IgD-negative memory B cell (primary cell): ENCODE results near the gene DNASE1L1. TPM values are rescaled to one million over a fixed set of nuclear protein-coding genes. Genes with fewer than 3 reads are reported as not detected.
A peak's percentile ranks its signal among the peaks of the same experiment; 100 is the strongest.

Source experiments
- H3K27ac Mint-ChIP-seq, 3 donors: one replicate each; pipeline ENCODE4 v1.8.0; 2020 to 2022; ENCODE audit warnings: mild to moderate bottlenecking in 3 of 3, mixed read lengths in 3 of 3, moderate library complexity in 1 of 3
- H3K27me3 Mint-ChIP-seq: one replicate; pipeline ENCODE4 v1.8.0; 2021; ENCODE audit warnings: mixed read lengths
- H3K36me3 Mint-ChIP-seq: one replicate; pipeline ENCODE4 v1.8.0; 2020; ENCODE audit warnings: mild to moderate bottlenecking, mixed read lengths
- H3K4me1 Mint-ChIP-seq, 3 donors: one replicate each; pipeline ENCODE4 v1.8.0; 2020 to 2022; ENCODE audit warnings: mixed read lengths in 3 of 3, mild to moderate bottlenecking in 1 of 3
- H3K4me3 Mint-ChIP-seq, 4 donors: one replicate each; pipeline ENCODE4 v1.8.0; 2020 to 2022; ENCODE audit warnings: mild to moderate bottlenecking in 4 of 4, mixed read lengths in 4 of 4, moderate library complexity in 3 of 4
- H3K9me3 Mint-ChIP-seq, 3 donors: one replicate each; pipeline ENCODE4 v1.8.0; 2020 to 2021; ENCODE audit warnings: mixed read lengths in 3 of 3, mild to moderate bottlenecking in 1 of 3
- polyA plus RNA-seq: library from polyadenylated mRNA; unstranded; fragments of 300-500 nt; fragmentation: Illumina TruSeq; gene quantifications from one replicate; pipeline ENCODE4 v1.2.3, GENCODE V29; 2021

The DNASE1L1 gene
- polyA plus RNA-seq, 1 donor from 2014 or later, result 29.4 TPM

GRCh38 chrX:154374313-154375155, 34.5 kb downstream of the DNASE1L1 start, which contains the start of gene FLNA:
Gene FLNA (minus strand): TSS chrX:154374634. CDS start chrX:154371245, 3,389 bp downstream.
- H3K27me3 Mint-ChIP-seq, result no peaks in the 10 kb centered on the region
- H3K4me3 Mint-ChIP-seq, result peak within 1 kb of the TSS; percentile 52 to 93 (median 82)
- peaks cover 0 to 2% (median 0%) of the 10 kb centered on the region in 3 donors for H3K9me3 Mint-ChIP-seq
- H3K36me3 Mint-ChIP-seq, result no peaks in the 10 kb centered on the region
- peak within 1 kb of the TSS; percentile 39 to 99 (median 44) for H3K27ac Mint-ChIP-seq
- peaks cover 9 to 14% (median 11%) of the 10 kb centered on the region in 3 donors for H3K4me1 Mint-ChIP-seq

GRCh38 chrX:154373340-154374306, 35.4 kb downstream of the DNASE1L1 start:
- peak overlapping the region; percentile 52 to 93 (median 82) for H3K4me3 Mint-ChIP-seq
- peak overlapping the region; percentile 39 to 99 (median 44) for H3K27ac Mint-ChIP-seq
- peaks cover 9 to 11% (median 11%) of the 10 kb centered on the region in 3 donors for H3K4me1 Mint-ChIP-seq

DNA sequence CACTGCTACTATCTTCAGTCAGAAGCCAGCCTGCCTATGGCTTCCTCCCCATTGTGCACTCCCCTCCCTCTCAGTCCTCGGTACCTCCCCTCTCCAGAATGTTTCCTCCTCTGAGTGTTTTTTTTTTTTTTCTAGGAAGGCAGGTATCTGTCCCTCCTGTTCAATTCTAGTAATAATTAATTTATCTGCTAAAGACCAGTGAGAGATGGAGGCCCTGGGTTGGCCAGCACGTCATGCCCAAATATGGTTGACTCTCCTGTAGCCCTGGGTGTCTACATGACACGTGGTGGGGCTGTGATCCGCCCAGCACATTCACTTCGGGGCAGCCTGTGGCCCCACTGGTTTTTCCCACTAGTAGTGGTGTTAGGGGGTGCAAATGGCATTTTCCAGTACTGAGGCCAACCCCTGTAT, 36.4 kb downstream of the DNASE1L1 start:
- H3K9me3 Mint-ChIP-seq, result peaks cover 0 to 2% (median 0%) of the 10 kb centered on the region in 3 donors
- H3K4me3 Mint-ChIP-seq, result peak overlapping the region; percentile 72 to 93 (median 86)
- H3K27me3 Mint-ChIP-seq, result no peaks in the 10 kb centered on the region
- H3K36me3 Mint-ChIP-seq, result no peaks in the 10 kb centered on the region
- H3K27ac Mint-ChIP-seq, result peak overlapping the region; percentile 44 to 99 (median 93)
- peaks cover 10 to 15% (median 12%) of the 10 kb centered on the region in 3 donors for H3K4me1 Mint-ChIP-seq

More at GRCh38 chrX:154373340-154374306, 35.4 kb downstream of the DNASE1L1 start:
- Mint-ChIP-seq H3K36me3 (no peaks in the 10 kb centered on the region), H3K9me3 (peaks cover 0 to 2% (median 0%) of the 10 kb centered on the region in 3 donors), H3K27me3 (no peaks in the 10 kb centered on the region)

DNA sequence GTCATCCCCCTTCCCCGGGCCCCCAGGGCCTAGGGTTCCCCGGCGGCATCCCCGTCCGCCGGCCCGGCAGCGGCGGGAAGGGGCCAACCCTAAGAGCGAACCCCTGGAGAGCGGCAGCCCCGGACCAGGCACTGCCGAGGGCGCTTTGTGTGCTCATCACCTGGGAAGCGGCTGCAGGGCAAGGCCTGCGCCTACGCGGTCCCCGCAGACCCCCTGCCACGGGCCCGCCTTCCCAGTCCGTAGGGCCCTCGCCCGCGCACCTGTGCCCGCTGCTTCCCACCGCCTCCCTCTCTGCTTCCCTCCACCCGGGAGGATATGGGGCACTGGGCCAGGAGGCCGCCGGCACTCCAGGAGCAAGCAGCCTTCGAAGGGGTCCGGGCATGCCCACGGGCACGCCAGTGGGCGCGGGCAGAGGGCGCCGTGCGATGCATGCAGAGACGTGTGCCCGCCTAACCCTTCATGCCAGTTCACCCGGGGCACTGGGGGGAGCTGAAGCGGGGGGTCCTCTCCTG, 37.2 kb downstream of the DNASE1L1 start:
- no peaks in the 10 kb centered on the region for H3K27me3 Mint-ChIP-seq
- H3K36me3 Mint-ChIP-seq, result no peaks in the 10 kb centered on the region
- H3K9me3 Mint-ChIP-seq, result no peaks in the 10 kb centered on the region
- H3K4me3 Mint-ChIP-seq, result peak overlapping the region; percentile 77 to 99 (median 89)
- peak overlapping the region; percentile 44 to 99 (median 93) for H3K27ac Mint-ChIP-seq
- H3K4me1 Mint-ChIP-seq, result peaks cover 10 to 15% (median 12%) of the 10 kb centered on the region in 3 donors

DNA sequence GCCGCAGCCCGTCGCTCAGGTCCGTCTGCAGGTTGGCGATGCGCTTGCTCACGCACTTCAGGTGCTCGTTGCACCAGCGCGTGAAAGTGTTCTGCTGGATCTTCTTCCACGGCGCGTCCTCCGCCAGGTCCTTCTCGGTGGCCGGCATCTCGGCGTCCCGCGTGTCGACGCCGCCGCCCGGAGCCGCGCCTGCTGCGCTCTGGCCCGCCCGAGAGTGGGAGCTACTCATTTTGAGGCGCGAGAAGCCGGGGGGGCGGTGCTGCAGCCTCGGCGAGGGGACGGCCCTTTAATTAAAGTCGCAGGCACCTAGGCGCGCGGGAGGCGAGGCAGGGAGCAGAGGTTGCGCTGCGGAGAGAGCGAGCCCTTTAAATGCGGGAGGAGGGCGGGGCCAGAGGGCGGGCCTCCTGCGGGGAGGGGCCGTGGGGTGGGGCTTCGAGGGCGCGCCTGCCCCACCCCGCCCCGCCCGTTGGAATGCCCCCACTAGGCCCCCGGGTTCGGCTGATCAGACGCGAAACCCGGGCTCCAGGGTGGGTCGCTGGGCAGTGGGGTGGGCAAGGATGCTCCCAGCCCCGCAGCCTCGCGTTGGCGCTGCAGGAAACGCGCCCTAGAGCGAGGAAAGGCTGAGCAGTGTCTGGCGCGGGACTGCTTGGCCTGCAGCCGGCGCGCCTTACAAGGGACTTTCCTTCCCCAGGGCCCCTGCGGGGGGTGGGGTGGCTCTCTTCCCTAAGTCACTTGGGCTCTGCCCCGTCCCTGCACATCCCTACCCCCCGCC, 37.9 kb downstream of the DNASE1L1 start:
- H3K9me3 Mint-ChIP-seq, result no peaks in the 10 kb centered on the region
- no peaks in the 10 kb centered on the region for H3K36me3 Mint-ChIP-seq

DNA sequence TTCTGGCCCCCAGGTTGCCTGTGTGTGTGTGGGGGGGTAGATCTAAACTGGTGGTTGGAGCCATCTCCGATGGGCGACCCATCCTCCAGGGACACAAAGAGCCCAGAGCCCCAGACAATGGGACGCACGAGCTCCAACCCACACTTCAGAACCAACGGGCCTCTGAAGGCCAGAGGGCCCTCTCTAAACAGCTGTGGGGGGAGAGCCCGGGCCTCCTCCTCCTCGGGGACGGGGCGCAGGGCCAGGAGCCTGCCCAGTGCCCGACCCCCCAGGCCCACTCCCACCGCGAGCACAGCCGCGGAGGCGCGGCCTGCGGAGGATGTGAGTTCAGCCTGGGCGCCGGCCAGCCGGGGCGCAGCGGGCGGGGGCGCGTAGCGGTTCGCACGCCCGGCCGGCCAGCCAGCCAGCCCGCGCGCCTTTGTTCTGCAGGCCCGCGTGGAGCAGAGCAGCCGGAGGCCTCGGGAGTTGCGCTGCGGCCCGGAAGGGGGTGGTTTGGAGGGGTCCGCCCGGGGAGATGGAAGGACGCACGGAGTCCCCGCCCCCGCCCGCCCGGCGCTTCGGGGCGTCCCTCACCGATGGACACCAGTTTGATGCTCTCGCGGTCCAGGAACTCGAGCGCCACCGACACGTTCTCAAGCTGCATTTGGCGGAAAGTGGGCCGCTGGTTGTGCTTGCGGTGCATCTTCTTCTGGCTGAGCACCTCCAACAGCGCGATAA, 38.6 kb downstream of the DNASE1L1 start:
- H3K9me3 Mint-ChIP-seq, result no peaks in the 10 kb centered on the region
- H3K4me1 Mint-ChIP-seq, result peaks cover 10 to 15% (median 13%) of the 10 kb centered on the region in 3 donors
- no peaks in the 10 kb centered on the region for H3K36me3 Mint-ChIP-seq
- H3K27ac Mint-ChIP-seq, result peak overlapping the region; percentile 94 to 99 (median 94)
- peak overlapping the region; percentile 92 to 99 (median 98) for H3K4me3 Mint-ChIP-seq
- H3K27me3 Mint-ChIP-seq, result no peaks in the 10 kb centered on the region

More for the DNA sequence above, 37.9 kb downstream of the DNASE1L1 start:
- no peaks in the 10 kb centered on the region for H3K27me3 Mint-ChIP-seq
- H3K4me3 Mint-ChIP-seq, result peak overlapping the region; percentile 84 to 99 (median 94)
- H3K4me1 Mint-ChIP-seq, result peaks cover 10 to 15% (median 12%) of the 10 kb centered on the region in 3 donors
- peak overlapping the region; percentile 74 to 99 (median 84) for H3K27ac Mint-ChIP-seq

GRCh38 chrX:154369449-154370299, 39.4 kb downstream of the DNASE1L1 start:
- Mint-ChIP-seq H3K27ac (peak overlapping the region; percentile 94 to 99 (median 94)), H3K36me3 (no peaks in the 10 kb centered on the region), H3K4me1 (peaks cover 10 to 15% (median 13%) of the 10 kb centered on the region in 3 donors), H3K4me3 (peak overlapping the region; percentile 92 to 99 (median 98)), H3K27me3 (no peaks in the 10 kb centered on the region), H3K9me3 (no peaks in the 10 kb centered on the region)

GRCh38 chrX:154368630-154369448, 40.2 kb downstream of the DNASE1L1 start:
- peaks cover 10 to 15% (median 13%) of the 10 kb centered on the region in 3 donors for H3K4me1 Mint-ChIP-seq
- H3K36me3 Mint-ChIP-seq, result no peaks in the 10 kb centered on the region
- H3K4me3 Mint-ChIP-seq, result peak overlapping the region; percentile 92 to 99 (median 98)
- H3K27me3 Mint-ChIP-seq, result no peaks in the 10 kb centered on the region
- H3K9me3 Mint-ChIP-seq, result no peaks in the 10 kb centered on the region
- H3K27ac Mint-ChIP-seq, result peak overlapping the region; percentile 90 to 99 (median 92)

DNA sequence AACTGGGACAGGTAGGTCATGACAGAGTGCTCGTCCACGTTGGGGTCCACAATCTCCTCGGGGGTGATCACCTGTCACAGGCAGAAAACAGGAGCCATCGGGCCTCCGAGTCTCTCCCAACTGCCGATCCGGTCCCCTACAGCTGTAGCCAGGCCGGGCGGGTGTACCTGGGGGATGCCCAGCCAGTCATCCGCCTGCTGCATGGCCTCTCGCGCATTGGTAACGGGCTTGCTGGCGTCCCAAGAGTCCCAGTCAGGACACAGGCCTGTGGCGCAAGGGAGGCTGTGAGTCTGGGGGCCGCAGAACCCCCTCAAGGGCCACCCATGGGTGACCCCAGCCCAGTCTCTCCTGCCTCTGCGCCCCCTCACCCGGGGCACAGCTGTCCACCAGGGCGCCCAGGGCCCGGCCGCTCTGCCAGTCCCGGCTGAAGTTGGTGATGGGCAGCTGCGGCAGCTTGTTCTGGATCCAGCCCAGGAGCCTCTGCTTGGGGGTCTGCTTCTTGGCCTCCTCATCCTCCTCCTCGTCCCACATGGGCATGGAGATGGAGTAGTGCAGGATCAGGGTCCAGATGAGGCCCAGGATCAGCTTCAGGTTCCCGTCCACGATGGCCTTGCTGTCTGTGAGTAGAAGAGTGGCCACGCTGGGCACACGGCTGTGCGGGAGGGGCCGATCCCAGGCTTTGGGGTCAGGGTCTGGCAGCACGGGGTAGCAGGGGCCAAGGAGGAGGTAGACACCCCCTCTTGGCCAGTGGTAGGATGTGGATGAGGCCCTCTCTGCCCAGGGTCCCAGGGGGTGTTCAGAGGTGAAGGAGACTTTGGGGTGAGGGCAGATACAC, 41.4 kb downstream of the DNASE1L1 start:
- Mint-ChIP-seq H3K36me3 (no peaks in the 10 kb centered on the region), H3K27ac (peak overlapping the region; percentile 90 to 99 (median 92)), H3K4me1 (peaks cover 4 to 13% (median 9%) of the 10 kb centered on the region in 3 donors), H3K4me3 (peak overlapping the region; percentile 92 to 99 (median 98)), H3K27me3 (no peaks in the 10 kb centered on the region), H3K9me3 (no peaks in the 10 kb centered on the region)

DNA sequence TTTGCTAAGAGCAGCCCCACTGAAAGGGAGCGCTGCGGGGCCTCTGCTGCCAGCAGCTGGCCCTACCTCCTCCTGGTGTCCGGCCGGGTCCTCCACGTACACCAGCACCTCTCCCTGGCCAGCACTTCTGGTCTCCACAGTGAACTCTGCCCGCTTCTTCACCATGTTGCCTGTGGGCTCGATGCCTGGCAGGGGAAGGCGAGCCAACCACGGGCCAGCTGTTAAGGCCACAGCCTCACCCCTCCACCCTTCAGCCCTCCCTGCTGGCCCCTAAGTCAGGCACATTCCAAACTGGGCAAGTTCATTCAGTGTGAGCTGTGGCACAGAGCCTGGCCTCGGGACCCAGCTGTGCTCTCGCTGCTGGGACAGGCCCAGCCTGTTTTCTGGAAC, 42.4 kb downstream of the DNASE1L1 start:
- H3K4me1 Mint-ChIP-seq, result peaks cover 0 to 9% (median 4%) of the 10 kb centered on the region in 3 donors
- H3K36me3 Mint-ChIP-seq, result no peaks in the 10 kb centered on the region
- H3K4me3 Mint-ChIP-seq, result no peak overlapping the region
- H3K9me3 Mint-ChIP-seq, result no peaks in the 10 kb centered on the region
- H3K27ac Mint-ChIP-seq, result peak overlapping the region; percentile 46 to 87 (median 70)
- no peaks in the 10 kb centered on the region for H3K27me3 Mint-ChIP-seq

GRCh38 chrX:154365997-154366665, 42.9 kb downstream of the DNASE1L1 start:
- H3K27me3 Mint-ChIP-seq, result no peaks in the 10 kb centered on the region

More at GRCh38 chrX:154365997-154366665, 42.9 kb downstream of the DNASE1L1 start:
- Mint-ChIP-seq H3K4me1 (peaks cover 0 to 9% (median 4%) of the 10 kb centered on the region in 3 donors), H3K9me3 (no peaks in the 10 kb centered on the region), H3K27ac (peak overlapping the region; percentile 46 to 70 (median 67)), H3K36me3 (no peaks in the 10 kb centered on the region), H3K4me3 (no peak overlapping the region)
